ENCODE data around the gene ACAP3.
"Not testable (repeated sequence)": the region's sequence is repeated elsewhere in the genome, so short reads cannot be mapped to it uniquely, and the experiment has no call there.

Gene ACAP3

GRCh38 chr1:1250786-1251284, 56.9 kb downstream of the ACAP3 start:
- Histone ChIP-seq H3K27me3 (replicated peaks; ENCODE audit: insufficient read depth, low read length) (peaks cover 11% of the 10 kb centered on the region), H2AFZ (ENCODE audit: low read length) (no peak overlapping the region), H3K36me3 (replicated peaks; ENCODE audit: insufficient read depth, low read length) (0 out of 2 replicates have a peak, but pooled peaks cover 4% of the 10 kb centered on the region), H3K4me3 (ENCODE audit: low read length) (no peak overlapping the region), H3K9me3 (replicated peaks; ENCODE audit: insufficient read depth, low read length) (no peaks in the 10 kb centered on the region), H3K9me2 (replicated peaks; ENCODE audit: insufficient read depth, low read length) (no peaks in the 10 kb centered on the region), H3K9ac (ENCODE audit: low read length) (no peak overlapping the region), H3K79me2 (ENCODE audit: low read length) (no peaks in the 10 kb centered on the region), H3K4me2 (ENCODE audit: low read depth, low read length) (no peak overlapping the region), H3F3A (ENCODE audit: insufficient read depth, low read length) (no peaks in the 10 kb centered on the region), H4K20me1 (ENCODE audit: insufficient read depth, low read length) (no peaks in the 10 kb centered on the region), H3K27ac (ENCODE audit: low read length) (no peak overlapping the region), H3K4me1 (ENCODE audit: low read length) (no peaks in the 10 kb centered on the region)
- no peak for DNase-seq
- TF ChIP-seq CTCF (IDR thresholded peaks at IDR 0.05; ENCODE audit: low read length), result no peak
- no peak for TF ChIP-seq EZH2 (optimal IDR thresholded peaks at IDR 0.05; ENCODE audit: low read depth, low read length)
- no peak for TF ChIP-seq EZH2phosphoT487 (IDR thresholded peaks at IDR 0.05; ENCODE audit: low read length)

GRCh38 chr1:1248009-1248913, 59.5 kb downstream of the ACAP3 start:
- not testable (repeated sequence) for H3F3A ChIP-seq (ENCODE audit: insufficient read depth, low read length); H3K36me3 ChIP-seq (replicated peaks; ENCODE audit: insufficient read depth, low read length); H3K9me2 ChIP-seq (replicated peaks; ENCODE audit: insufficient read depth, low read length); H3K4me1 ChIP-seq (ENCODE audit: low read length); H4K20me1 ChIP-seq (ENCODE audit: insufficient read depth, low read length); H3K9ac ChIP-seq (ENCODE audit: low read length); H2AFZ ChIP-seq (ENCODE audit: low read length); H3K4me3 ChIP-seq (ENCODE audit: low read length); H3K4me2 ChIP-seq (ENCODE audit: low read depth, low read length); H3K27ac ChIP-seq (ENCODE audit: low read length); H3K9me3 ChIP-seq (replicated peaks; ENCODE audit: insufficient read depth, low read length); H3K79me2 ChIP-seq (ENCODE audit: low read length); DNase-seq
- peaks cover 22% of the 10 kb centered on the region for H3K27me3 ChIP-seq (replicated peaks; ENCODE audit: insufficient read depth, low read length)

- H3K4me2 ChIP-seq (ENCODE audit: low read depth, low read length), result no peak overlapping the region
- no peaks in the 10 kb centered on the region for H3K4me1 ChIP-seq (ENCODE audit: low read length)
- TF ChIP-seq EZH2phosphoT487 (IDR thresholded peaks at IDR 0.05; ENCODE audit: low read length) (no peak), CTCF (IDR thresholded peaks at IDR 0.05; ENCODE audit: low read length) (no peak), EZH2 (optimal IDR thresholded peaks at IDR 0.05; ENCODE audit: low read depth, low read length) (no peak)
These were observed 60.3 kb downstream of the ACAP3 start for GRCh38 chr1:1247341-1247913.

More at GRCh38 chr1:1247341-1247913, 60.3 kb downstream of the ACAP3 start:
- no peak overlapping the region for H3K9ac ChIP-seq (ENCODE audit: low read length)
- H4K20me1 ChIP-seq (ENCODE audit: insufficient read depth, low read length), result no peaks in the 10 kb centered on the region
- no peak for DNase-seq
- no peak overlapping the region for H3K4me3 ChIP-seq (ENCODE audit: low read length)
- H3F3A ChIP-seq (ENCODE audit: insufficient read depth, low read length), result no peaks in the 10 kb centered on the region
- no peaks in the 10 kb centered on the region for H3K9me3 ChIP-seq (replicated peaks; ENCODE audit: insufficient read depth, low read length)
- H3K27ac ChIP-seq (ENCODE audit: low read length), result no peak overlapping the region
- H2AFZ ChIP-seq (ENCODE audit: low read length), result no peak overlapping the region
- H3K9me2 ChIP-seq (replicated peaks; ENCODE audit: insufficient read depth, low read length), result no peaks in the 10 kb centered on the region
- no peaks in the 10 kb centered on the region for H3K79me2 ChIP-seq (ENCODE audit: low read length)
- no peaks in the 10 kb centered on the region for H3K36me3 ChIP-seq (replicated peaks; ENCODE audit: insufficient read depth, low read length)
- peaks cover 24% of the 10 kb centered on the region for H3K27me3 ChIP-seq (replicated peaks; ENCODE audit: insufficient read depth, low read length)

All from MM.1S (cell line).